Glutamatergic neuron (in vitro differentiated cells): ENCODE data around the gene AMBRA1. TPM values are rescaled to one million over a fixed set of nuclear protein-coding genes. Genes with fewer than 3 reads are reported as not detected.

Experiments
- DNase-seq: peaks from one replicate; pipeline ENCODE4 v3.0.0; 2022
- H3K27ac Mint-ChIP-seq: one replicate; pipeline ENCODE4 v1.8.0; 2020; ENCODE audit warnings: mild to moderate bottlenecking, mixed read lengths, inconsistent platforms; ENCODE audit not compliant: unreplicated experiment
- H3K27me3 Mint-ChIP-seq: one replicate; pipeline ENCODE4 v1.8.0; 2020; ENCODE audit warnings: mild to moderate bottlenecking, moderate library complexity, mixed read lengths, inconsistent platforms; ENCODE audit not compliant: unreplicated experiment
- H3K36me3 Mint-ChIP-seq: one replicate; pipeline ENCODE4 v1.8.0; 2020; ENCODE audit warnings: mild to moderate bottlenecking, mixed read lengths, inconsistent platforms; ENCODE audit not compliant: unreplicated experiment
- H3K4me1 Mint-ChIP-seq: one replicate; pipeline ENCODE4 v1.8.0; 2020; ENCODE audit warnings: mild to moderate bottlenecking, low read depth, mixed read lengths, inconsistent platforms; ENCODE audit not compliant: unreplicated experiment
- H3K4me3 Mint-ChIP-seq: one replicate; pipeline ENCODE4 v1.8.0; 2020; ENCODE audit warnings: mild to moderate bottlenecking, mixed read lengths, inconsistent platforms; ENCODE audit not compliant: unreplicated experiment
- H3K9me3 Mint-ChIP-seq: one replicate; pipeline ENCODE4 v1.8.0; 2020; ENCODE audit warnings: mild to moderate bottlenecking, moderate library complexity, mixed read lengths, inconsistent platforms; ENCODE audit not compliant: unreplicated experiment
- total RNA-seq: library from RNA; stranded (reverse); fragmentation: NEBNext Ultra II Directional; extraction: Animal tissue kit (Norgen Biotek cat#: 25700); gene quantifications from one replicate; pipeline ENCODE4 v1.2.1, GENCODE V29; 2021; ENCODE audit not compliant: unreplicated experiment
- TF ChIP-seq, protein P1 (sequence below): fragments of 200-600 bp; sonication (generic); IDR thresholded peaks from one replicate; pipeline ENCODE4 v1.5.0; 2021; ENCODE audit not compliant: partially characterized antibody, unreplicated experiment

The AMBRA1 gene
- total RNA-seq, 1 donor from 2014 or later = 49.0 TPM

- TF ChIP-seq, protein P1, sequence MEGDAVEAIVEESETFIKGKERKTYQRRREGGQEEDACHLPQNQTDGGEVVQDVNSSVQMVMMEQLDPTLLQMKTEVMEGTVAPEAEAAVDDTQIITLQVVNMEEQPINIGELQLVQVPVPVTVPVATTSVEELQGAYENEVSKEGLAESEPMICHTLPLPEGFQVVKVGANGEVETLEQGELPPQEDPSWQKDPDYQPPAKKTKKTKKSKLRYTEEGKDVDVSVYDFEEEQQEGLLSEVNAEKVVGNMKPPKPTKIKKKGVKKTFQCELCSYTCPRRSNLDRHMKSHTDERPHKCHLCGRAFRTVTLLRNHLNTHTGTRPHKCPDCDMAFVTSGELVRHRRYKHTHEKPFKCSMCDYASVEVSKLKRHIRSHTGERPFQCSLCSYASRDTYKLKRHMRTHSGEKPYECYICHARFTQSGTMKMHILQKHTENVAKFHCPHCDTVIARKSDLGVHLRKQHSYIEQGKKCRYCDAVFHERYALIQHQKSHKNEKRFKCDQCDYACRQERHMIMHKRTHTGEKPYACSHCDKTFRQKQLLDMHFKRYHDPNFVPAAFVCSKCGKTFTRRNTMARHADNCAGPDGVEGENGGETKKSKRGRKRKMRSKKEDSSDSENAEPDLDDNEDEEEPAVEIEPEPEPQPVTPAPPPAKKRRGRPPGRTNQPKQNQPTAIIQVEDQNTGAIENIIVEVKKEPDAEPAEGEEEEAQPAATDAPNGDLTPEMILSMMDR = no peak
- Mint-ChIP-seq H3K27ac (no peak overlapping the region), H3K9me3 (no peaks in the 10 kb centered on the region), H3K36me3 (no peaks in the 10 kb centered on the region), H3K27me3 (peaks cover 2% of the 10 kb centered on the region), H3K4me3 (no peak overlapping the region), H3K4me1 (no peaks in the 10 kb centered on the region)
- no peak for DNase-seq
Observed at GRCh38 chr11:46599340-46600193, 5.7 kb upstream of the AMBRA1 start.

DNA sequence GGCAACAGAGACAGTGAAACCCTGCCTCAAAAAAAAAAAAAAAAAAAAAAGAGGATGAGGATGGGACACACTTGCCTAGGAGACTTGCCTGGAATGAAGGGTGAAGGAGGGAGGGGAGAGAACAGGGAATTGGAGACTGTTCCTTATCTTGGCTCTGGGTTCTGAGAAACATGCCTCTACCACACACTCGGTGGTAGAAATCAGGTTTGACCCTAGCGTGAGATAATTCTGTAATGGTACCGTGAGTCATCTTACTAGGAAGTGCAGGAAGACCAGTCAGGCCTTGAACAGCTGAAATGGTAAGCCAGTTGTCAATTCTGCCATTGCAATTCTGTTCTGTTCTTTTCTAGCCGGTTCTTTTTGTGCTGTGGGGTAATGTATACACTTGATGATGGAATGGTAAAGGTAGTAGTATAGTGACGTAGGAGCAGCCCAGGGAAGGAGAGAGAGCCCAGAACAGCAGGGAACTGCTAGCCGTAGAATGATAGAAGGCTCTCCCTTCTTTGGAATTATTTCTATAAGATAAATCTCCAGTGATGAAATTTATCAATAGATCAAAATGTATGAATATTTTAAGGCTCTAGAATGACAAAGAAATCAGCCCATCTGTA is 3.9 kb upstream of the AMBRA1 start:
- no peaks in the 10 kb centered on the region for H3K36me3 Mint-ChIP-seq
- no peak overlapping the region for H3K4me3 Mint-ChIP-seq
- H3K27ac Mint-ChIP-seq = no peak overlapping the region
- no peaks in the 10 kb centered on the region for H3K4me1 Mint-ChIP-seq
- TF ChIP-seq, protein P1 = no peak
- DNase-seq = no peak
- peaks cover 2% of the 10 kb centered on the region for H3K27me3 Mint-ChIP-seq
- no peaks in the 10 kb centered on the region for H3K9me3 Mint-ChIP-seq

GRCh38 chr11:46597155-46597554 is 3.3 kb upstream of the AMBRA1 start:
- Mint-ChIP-seq H3K27me3 (peaks cover 2% of the 10 kb centered on the region), H3K4me1 (no peaks in the 10 kb centered on the region), H3K27ac (no peak overlapping the region), H3K9me3 (no peaks in the 10 kb centered on the region), H3K4me3 (no peak overlapping the region), H3K36me3 (no peaks in the 10 kb centered on the region)
- DNase-seq = no peak
- TF ChIP-seq, protein P1 = no peak

DNA sequence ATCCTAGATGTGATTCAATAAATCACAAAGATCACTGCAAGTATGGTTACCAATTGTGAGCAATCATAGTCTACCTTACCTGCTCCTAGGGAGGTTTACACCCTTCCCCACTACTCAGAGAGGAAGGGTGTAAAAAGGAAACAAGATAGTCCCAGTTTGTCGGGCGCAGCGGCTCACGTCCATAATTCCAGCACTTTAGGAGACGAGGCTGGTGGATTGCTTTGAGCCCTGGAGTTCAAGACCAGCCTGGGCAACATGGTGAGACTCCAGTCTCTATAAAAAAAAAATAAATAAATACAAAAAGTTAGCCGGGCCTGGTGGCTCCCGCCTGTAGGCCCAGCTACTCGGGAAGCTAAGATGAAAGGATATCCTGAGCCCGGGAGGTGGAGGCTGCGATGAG is 962 bp upstream of the AMBRA1 start:
- H3K4me3 Mint-ChIP-seq = peak overlapping the region; percentile 98

More for the DNA sequence above, 962 bp upstream of the AMBRA1 start:
- H3K27ac Mint-ChIP-seq = no peak overlapping the region
- H3K9me3 Mint-ChIP-seq = no peaks in the 10 kb centered on the region
- TF ChIP-seq, protein P1 = no peak
- DNase-seq = no peak
- H3K4me1 Mint-ChIP-seq = peaks cover 7% of the 10 kb centered on the region
- H3K27me3 Mint-ChIP-seq = peaks cover 2% of the 10 kb centered on the region
- H3K36me3 Mint-ChIP-seq = no peaks in the 10 kb centered on the region
